H1 (cell line): ENCODE measurements around the gene VGLL4. TPM values are rescaled to one million over a fixed set of nuclear protein-coding genes. Genes with fewer than 3 reads are reported as not detected.

Source experiments
- EP300 ChIP-seq, 2 experiments: IDR thresholded peaks; 1 replicate in 1 of 2; 2 replicates in 1 of 2; pipeline ENCODE4 v1.6.1; 2011 to 2012; ENCODE audit warnings: low read depth in 2 of 2, low read length in 2 of 2, mild to moderate bottlenecking in 2 of 2, borderline replicate concordance in 1 of 2, inconsistent platforms in 1 of 2, moderate library complexity in 1 of 2
- NANOG ChIP-seq: IDR thresholded peaks from 2 replicates; pipeline ENCODE4 v1.6.1; 2011; ENCODE audit warnings: low read length, low read depth, mild to moderate bottlenecking, inconsistent platforms; ENCODE audit not compliant: insufficient read depth, poor library complexity, severe bottlenecking
- RBBP5 ChIP-seq: IDR thresholded peaks from 2 replicates; pipeline ENCODE4 v1.7.1; 2012; ENCODE audit warnings: low read depth, mild to moderate bottlenecking, inconsistent platforms, low read length, moderate library complexity, borderline replicate concordance
- polyA plus RNA-seq, 7 experiments: library from polyadenylated mRNA; depleted of rRNA in 3 of 7; stranded (reverse) in 5 of 7; unstranded in 2 of 7; fragments of >200 nt in 5 of 7; fragments of 200-250 nt in 2 of 7; gene quantifications; 1 replicate in 5 of 7; 2 replicates in 1 of 7; 4 replicates in 1 of 7; pipeline versions ENCODE4 v1.2.1 to v1.2.3, GENCODE V29; 2011 to 2013; ENCODE audit warnings: missing spikeins in 2 of 7, mixed read lengths in 2 of 7
- total RNA-seq: library from RNA; stranded (reverse); fragmentation: NEBNext Ultra II Directional; extraction: Animal tissue kit (Norgen Biotek cat#: 25700); gene quantifications from 2 replicates; pipeline ENCODE4 v1.2.1, GENCODE V29; 2021
- TF ChIP-seq, protein P1 (sequence below): IDR thresholded peaks from 2 replicates; pipeline ENCODE4 v1.6.1; 2011; ENCODE audit warnings: low read length, improper control_type of control experiment

The VGLL4 gene
- total and polyA plus RNA-seq, 2 of the 8 experiments (the other 6 are each of a cell fraction or from before 2014, with no cell fraction given): 45.1 to 50.0 TPM

DNA sequence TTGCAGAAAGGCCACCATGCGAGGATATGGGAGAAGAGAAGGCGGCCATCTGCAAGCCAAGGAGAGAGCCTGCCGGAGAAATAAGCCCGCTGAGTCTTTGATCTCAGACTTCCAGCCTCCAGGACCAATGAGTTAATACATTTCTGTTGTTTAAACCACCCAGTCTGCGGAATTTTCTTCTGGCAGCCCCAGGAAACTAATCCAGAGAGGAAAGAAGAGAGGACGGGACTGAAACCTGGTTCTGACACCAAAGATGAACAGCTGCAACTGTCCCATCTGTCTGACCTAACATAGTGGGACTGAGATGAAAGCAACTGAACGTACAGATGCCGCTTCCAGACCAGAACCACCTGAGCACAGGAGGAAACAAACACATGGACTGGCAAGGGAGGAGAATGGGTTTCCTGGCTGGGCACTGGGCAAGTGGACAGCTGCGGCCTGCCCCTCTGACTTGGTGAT lies 32.3 kb downstream of the VGLL4 start (continued):
- TF ChIP-seq EP300 (IDR thresholded peaks at IDR 0.05; ENCODE audit: borderline replicate concordance in 1 of 2, low read depth in 2 of 2, low read length in 2 of 2) (no peak), NANOG (no peak), RBBP5 (no peak)
- TF ChIP-seq, protein P1, sequence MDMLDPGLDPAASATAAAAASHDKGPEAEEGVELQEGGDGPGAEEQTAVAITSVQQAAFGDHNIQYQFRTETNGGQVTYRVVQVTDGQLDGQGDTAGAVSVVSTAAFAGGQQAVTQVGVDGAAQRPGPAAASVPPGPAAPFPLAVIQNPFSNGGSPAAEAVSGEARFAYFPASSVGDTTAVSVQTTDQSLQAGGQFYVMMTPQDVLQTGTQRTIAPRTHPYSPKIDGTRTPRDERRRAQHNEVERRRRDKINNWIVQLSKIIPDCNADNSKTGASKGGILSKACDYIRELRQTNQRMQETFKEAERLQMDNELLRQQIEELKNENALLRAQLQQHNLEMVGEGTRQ: no peak
